DLD1 (cell line): Measurements from ENCODE around the gene BBS1.
"Not testable (repeated sequence)": the region's sequence is repeated elsewhere in the genome, so short reads cannot be mapped to it uniquely, and the experiment has no call there.

Experiments
- in situ Hi-C: cut with HindIII; loops from 2 replicates; pipeline ENCODE4 v1.10.0; 2017; ENCODE audit warnings: low sequenced_read_pairs

The BBS1 gene

GRCh38 chr11:66510271-66510989 lies at the start of gene BBS1:
BBS1 (plus strand) TSS chr11:66510635; CDS start chr11:66510660, 25 bp downstream.
- in situ Hi-C loops: no loop called here

DNA sequence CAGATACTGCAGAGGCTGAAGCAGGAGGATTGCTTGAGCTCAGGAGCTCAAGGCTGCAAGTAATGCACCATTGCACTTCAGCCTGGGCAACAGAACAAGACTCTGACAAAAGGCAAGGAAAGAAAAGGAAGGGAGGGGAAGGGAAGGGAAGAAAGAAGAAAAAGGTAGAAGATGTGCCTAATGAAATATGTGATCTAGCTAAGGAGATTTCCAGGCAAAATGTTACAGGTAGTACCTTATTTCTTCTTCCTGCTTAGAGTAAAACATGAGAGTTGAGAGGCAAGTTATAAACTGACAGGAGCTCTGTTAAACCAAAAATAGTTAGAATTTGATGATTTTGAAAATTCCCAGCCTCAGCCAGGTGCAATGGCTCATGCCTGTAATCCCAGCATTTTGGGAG lies 48.4 kb upstream of the BBS1 start:
- in situ Hi-C loops: no loop called here

GRCh38 chr11:66462911-66463310 lies 47.5 kb upstream of the BBS1 start:
- in situ Hi-C loops: no loop called here

- in situ Hi-C loops: not testable (repeated sequence)
Measured at GRCh38 chr11:66464116-66464515, 46.3 kb upstream of the BBS1 start.

GRCh38 chr11:66464916-66465315 lies 45.5 kb upstream of the BBS1 start:
- in situ Hi-C loops: no loop called here

DNA sequence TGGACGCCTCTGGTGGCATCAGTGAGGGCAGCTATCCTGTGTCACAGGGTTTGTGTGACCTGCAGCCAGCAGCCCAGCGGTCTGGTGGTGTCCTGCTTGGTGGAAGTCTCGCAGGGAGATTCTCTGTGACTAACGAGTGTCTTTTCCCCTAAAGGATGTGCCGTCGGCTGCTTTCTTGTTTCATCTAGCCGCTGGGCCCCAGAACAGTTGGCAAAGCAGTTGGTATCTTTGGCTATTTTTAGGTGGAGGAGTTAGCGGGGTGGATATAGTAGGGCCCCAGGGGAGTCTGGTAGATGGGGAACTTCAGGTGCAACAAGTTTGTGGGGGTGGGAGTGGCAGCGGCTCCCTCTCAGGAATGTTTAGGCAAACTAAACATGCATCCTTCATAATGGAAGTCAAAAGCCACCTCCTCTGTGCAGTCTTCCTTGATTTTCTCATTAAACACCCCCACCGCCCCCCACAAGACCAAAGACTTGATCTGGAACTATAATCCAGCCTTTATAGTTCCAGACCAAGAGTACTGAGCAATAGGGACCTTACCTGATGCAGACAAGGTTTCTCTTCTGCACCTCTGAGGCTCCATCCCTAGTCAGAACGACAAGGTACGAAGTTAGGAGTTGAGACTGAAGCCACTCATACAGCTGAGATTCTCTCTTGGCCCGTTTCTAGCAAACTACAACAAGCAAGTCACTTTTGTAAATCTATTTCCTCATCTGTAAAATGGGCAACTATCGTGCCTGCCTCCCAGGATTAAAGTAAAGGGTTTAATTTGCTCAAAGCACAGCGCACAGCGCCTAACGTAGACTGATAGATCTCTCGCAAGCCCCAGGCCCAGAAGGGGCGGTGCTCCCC lies 44.8 kb upstream of the BBS1 start:
- in situ Hi-C loops: no loop called here

DNA sequence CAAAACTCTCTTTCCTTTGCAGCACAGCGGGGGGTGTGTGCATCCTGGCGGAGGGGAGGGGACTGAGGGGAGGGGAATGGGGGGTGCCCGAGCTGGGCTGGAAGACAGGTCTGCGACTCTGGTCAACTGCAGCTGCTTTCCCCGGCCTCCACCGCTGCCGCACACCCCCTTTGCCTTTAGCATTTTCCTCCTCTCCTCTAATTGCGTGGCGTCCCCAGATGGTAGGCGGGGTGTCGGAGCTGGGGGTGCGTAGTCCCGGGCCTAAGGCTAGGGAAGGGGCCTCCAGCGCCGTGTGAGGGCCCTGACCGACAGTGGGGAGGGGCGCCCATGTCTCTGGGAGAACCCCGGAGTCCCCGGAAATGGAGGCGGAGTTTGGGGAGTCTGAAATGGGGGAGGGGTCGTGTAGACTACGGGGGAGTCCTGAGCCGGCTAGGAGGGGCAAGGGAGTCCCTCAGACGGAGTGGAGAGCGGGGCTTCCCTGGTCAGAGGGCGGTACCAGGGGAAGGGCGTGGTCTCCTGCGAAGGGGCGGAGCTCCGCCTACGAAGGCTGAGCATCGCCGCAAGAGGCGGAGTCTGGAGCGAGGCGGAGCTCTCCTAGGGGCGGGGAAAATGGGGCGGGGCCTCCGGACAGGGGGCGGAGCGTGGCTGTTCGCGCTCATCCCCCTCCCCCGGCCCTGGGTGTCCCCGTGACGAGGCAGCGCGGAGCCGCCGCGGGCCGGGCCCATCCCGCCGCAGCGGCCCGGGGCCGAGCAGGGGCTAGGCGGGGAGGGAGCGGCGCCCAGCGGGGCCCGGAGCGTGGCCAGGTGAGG lies 44.0 kb upstream of the BBS1 start, which contains the start of gene PELI3:
TSS of gene PELI3 (plus strand) at position 681 of the 809 bp plus-strand sequence. CDS start 1,224 bp downstream, outside the sequence.
- in situ Hi-C loops: no loop called here

GRCh38 chr11:66467034-66467659 lies 43.3 kb upstream of the BBS1 start:
- in situ Hi-C loops: no loop called here

- in situ Hi-C loops: no loop called here
Measured at GRCh38 chr11:66467756-66468155, 42.7 kb upstream of the BBS1 start.

DNA sequence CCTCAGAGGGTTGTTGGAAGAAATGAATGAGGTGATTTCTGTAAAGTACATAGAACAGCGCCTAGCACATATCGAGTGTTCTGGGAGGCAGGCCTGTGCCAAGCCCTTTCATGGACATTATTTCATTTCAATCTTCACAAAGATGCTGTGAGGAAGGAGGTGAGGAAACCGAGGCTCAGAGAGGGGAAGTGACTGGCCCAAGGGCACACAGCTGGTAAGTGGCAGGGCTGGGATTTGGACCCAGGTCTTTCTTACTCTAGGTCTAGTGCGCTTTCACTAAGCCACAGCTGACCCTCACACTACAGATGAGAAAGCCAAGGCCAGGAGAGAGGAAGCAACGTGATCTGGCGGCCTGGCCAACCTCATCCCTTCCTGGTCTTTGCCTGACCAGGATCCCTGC lies 41.7 kb upstream of the BBS1 start:
- in situ Hi-C loops: no loop called here

DNA sequence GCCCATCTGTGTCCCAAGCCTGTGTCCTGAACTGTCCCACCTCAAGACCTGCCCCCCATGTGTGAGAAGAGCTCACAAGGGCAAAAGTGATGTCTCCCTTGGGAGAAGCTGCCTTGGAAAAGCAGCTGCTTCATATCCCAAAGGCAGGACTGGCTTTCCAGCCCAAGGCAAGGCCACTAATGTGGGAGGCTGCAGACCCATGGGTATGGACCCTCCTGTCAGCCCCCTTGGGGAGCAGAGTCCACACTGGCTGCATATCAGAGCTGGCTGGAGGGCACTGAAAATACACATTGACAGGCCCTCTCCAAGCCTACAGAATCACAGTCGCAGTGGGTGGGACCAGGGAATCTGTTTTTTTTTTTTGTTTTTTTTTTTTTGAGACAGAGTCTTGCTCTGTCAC lies 41.0 kb upstream of the BBS1 start:
- in situ Hi-C loops: no loop called here

- in situ Hi-C loops: no loop called here
Measured at GRCh38 chr11:66470015-66470414, 40.4 kb upstream of the BBS1 start.

DNA sequence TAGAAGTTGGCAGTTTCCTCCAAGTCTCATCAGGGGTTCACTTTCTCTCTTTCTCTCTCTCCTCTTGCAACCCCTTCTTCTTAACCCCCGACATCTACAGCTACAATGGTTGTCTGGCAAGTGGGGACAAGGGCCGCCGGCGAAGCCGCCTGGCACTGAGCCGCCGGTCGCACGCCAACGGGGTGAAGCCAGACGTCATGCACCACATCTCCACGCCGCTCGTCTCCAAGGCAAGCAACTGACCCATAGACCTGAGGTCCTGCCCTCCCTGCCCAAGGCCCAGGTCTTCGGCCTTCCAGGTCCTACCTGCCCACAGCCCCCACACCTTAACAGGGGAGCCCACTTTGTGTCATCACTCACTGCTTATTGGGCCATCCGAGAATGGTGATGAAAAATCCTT lies 39.3 kb upstream of the BBS1 start:
- in situ Hi-C loops: no loop called here

DNA sequence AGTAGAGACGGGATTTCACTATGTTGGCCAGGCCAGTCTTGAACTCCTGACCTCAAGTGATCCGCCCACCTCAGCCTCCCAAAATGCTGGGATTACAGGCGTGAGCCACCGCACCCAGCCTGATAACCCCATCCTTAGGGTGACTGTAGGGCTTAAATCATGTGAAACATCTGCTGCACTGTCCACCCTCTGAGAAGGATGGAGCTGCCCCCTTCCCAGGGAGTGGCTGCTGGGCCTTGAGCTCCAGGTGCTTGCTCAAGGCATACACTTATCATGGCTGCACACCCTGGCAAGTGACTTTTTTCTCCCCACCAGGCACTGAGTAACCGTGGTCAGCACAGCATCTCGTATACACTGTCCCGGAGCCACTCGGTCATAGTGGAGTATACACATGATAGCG lies 38.4 kb upstream of the BBS1 start:
- in situ Hi-C loops: no loop called here

- in situ Hi-C loops: no loop called here
Measured at GRCh38 chr11:66473167-66473566, 37.3 kb upstream of the BBS1 start.

GRCh38 chr11:66473608-66474515 lies 36.6 kb upstream of the BBS1 start:
- in situ Hi-C loops: no loop called here

DNA sequence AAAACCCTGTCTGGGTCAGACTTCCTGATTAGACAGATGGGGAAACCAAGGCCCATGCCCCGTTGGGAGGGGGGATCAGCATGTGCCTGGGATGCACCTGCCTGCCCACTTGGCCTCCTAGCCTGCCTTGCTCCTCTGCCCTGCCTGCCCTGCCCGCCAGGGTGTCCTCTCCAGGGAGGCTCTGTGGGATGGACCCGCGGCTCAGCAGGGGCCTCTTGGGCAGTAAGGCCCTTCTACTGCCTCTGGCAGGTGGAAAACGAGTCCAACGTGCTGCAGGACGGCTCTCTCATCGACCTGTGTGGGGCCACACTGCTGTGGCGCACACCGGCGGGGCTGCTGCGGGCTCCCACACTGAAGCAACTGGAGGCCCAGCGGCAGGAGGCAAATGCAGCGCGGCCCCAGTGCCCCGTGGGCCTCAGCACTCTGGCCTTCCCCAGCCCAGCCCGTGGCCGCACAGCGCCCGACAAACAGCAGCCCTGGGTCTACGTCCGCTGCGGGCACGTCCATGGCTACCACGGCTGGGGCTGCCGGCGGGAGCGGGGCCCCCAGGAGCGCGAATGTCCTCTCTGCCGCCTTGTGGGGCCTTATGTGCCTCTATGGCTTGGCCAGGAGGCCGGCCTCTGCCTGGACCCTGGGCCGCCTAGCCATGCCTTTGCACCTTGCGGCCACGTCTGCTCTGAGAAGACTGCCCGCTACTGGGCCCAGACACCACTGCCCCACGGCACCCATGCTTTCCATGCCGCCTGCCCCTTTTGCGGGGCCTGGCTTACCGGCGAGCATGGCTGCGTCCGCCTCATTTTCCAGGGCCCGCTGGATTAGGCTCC lies 34.9 kb upstream of the BBS1 start:
- in situ Hi-C loops: no loop called here

- in situ Hi-C loops: no loop called here
Measured at GRCh38 chr11:66476173-66476840, 34.1 kb upstream of the BBS1 start.
